B cell (primary cell): ENCODE results near the gene LRRC7. TPM values are rescaled to one million over a fixed set of nuclear protein-coding genes. Genes with fewer than 3 reads are reported as not detected.

Source experiments
- ATAC-seq: fragments of 200-7000 bp; cut with Tn5 transposase; one replicate; pipeline ENCODE4 v1.10.0; 2021; ENCODE audit warnings: low read depth, mild to moderate bottlenecking, moderate number of reproducible peaks, moderate library complexity
- CTCF ChIA-PET: fragments of 350-600 bp; sonication (Branson Sonifier 250); formaldehyde crosslinking; loops from one replicate; lab custom pipeline; 2021; ENCODE audit warnings: antibody characterized with exemption, inconsistent platforms; lab: Charles Lee
- POLR2A ChIA-PET: fragments of 350-600 bp; sonication (Branson Sonifier 250); formaldehyde crosslinking; loops from one replicate; lab custom pipeline; 2021; ENCODE audit warnings: antibody characterized with exemption; lab: Charles Lee
- DNase-seq: peaks from one replicate; pipeline ENCODE4 v3.0.0; 2013
- H2AFZ ChIP-seq: 2 replicates; pipeline ENCODE4 v1.6.1; 2012; ENCODE audit warnings: mild to moderate bottlenecking, low read depth, low read length; ENCODE audit not compliant: insufficient read depth, poor library complexity, severe bottlenecking
- H3K27ac ChIP-seq, 2 donors: 1 replicate in 1 of 2; 2 replicates in 1 of 2; pipeline ENCODE4 v1.5.1; 2012 to 2013; ENCODE audit warnings: low read length in 2 of 2, mild to moderate bottlenecking in 2 of 2, moderate library complexity in 1 of 2
- H3K27me3 ChIP-seq, 4 experiments: fragments of 200-600 bp in 1 of 4; sonication (generic) in 1 of 4; replicated peaks in 1 of 4; 1 replicate in 2 of 4; 2 replicates in 2 of 4; pipeline versions ENCODE4 v1.6.1 to v1.7.0; 2013 to 2016; ENCODE audit warnings: low read length in 3 of 4, mild to moderate bottlenecking in 2 of 4, mixed read lengths in 1 of 4, moderate library complexity in 1 of 4; ENCODE audit not compliant: insufficient read depth in 4 of 4, control insufficient read depth in 3 of 4; ENCODE audit errors: control extremely low read depth in 1 of 4
- H3K36me3 ChIP-seq, 2 experiments: replicated peaks in 1 of 2; 1 replicate in 1 of 2; 2 replicates in 1 of 2; pipeline versions ENCODE4 v1.6.1 to v1.7.1; 2013; ENCODE audit warnings: low read length in 1 of 2; ENCODE audit not compliant: insufficient read depth in 2 of 2, control insufficient read depth in 1 of 2; ENCODE audit errors: control extremely low read depth in 1 of 2, extremely low read depth in 1 of 2
- H3K4me1 ChIP-seq, 2 donors: fragments of 200-600 bp in 1 of 2; sonication (generic) in 1 of 2; 1 replicate in 1 of 2; 2 replicates in 1 of 2; pipeline versions ENCODE4 v1.5.1 to v1.6.1; 2013 to 2017; ENCODE audit warnings: low read length in 2 of 2; ENCODE audit not compliant: control insufficient read depth in 2 of 2, insufficient read depth in 2 of 2
- H3K4me2 ChIP-seq: replicated peaks from 2 replicates; pipeline ENCODE3; 2012; ENCODE audit warnings: mild to moderate bottlenecking, low read depth, low read length; ENCODE audit not compliant: poor library complexity, severe bottlenecking
- H3K4me3 ChIP-seq, 5 experiments: fragments of 200-600 bp in 1 of 5; sonication (generic) in 1 of 5; 1 replicate in 3 of 5; 2 replicates in 2 of 5; pipeline versions ENCODE4 v1.5.1 to v1.7.0; 2011 to 2016; ENCODE audit warnings: low read length in 4 of 5, mild to moderate bottlenecking in 4 of 5, low read depth in 2 of 5, control low read depth in 1 of 5, moderate library complexity in 1 of 5; ENCODE audit not compliant: insufficient read depth in 1 of 5; ENCODE audit errors: control extremely low read depth in 1 of 5, extremely low read depth in 1 of 5
- H3K79me2 ChIP-seq: fragments of 200-600 bp; sonication (generic); one replicate; pipeline ENCODE4 v1.6.0; 2016; ENCODE audit warnings: low read length; ENCODE audit not compliant: control insufficient read depth, insufficient read depth
- H3K9ac ChIP-seq: fragments of 200-600 bp; sonication (generic); 2 replicates; pipeline ENCODE4 v1.6.1; 2017; ENCODE audit warnings: mild to moderate bottlenecking, low read length, moderate library complexity
- H3K9me3 ChIP-seq, 3 donors: one replicate each; pipeline versions ENCODE4 v1.6.1 to v1.7.1; 2013; ENCODE audit warnings: low read length in 2 of 3; ENCODE audit not compliant: control insufficient read depth in 2 of 3, insufficient read depth in 1 of 3; ENCODE audit errors: control extremely low read depth in 1 of 3
- H4K20me1 ChIP-seq: 2 replicates; pipeline ENCODE4 v1.6.0; 2012; ENCODE audit warnings: mild to moderate bottlenecking, low read length; ENCODE audit not compliant: insufficient read depth, control insufficient read depth, poor library complexity, severe bottlenecking
- H3K27ac Mint-ChIP-seq: one replicate; pipeline ENCODE4 v1.8.0; 2021; ENCODE audit warnings: mixed read lengths
- H3K27me3 Mint-ChIP-seq: one replicate; pipeline ENCODE4 v1.8.0; 2021; ENCODE audit warnings: mixed read lengths
- H3K4me1 Mint-ChIP-seq: one replicate; pipeline ENCODE4 v1.8.0; 2021; ENCODE audit warnings: mixed read lengths
- H3K4me3 Mint-ChIP-seq: one replicate; pipeline ENCODE4 v1.8.0; 2021; ENCODE audit warnings: mixed read lengths
- H3K9me3 Mint-ChIP-seq: one replicate; pipeline ENCODE4 v1.8.0; 2022; ENCODE audit warnings: mixed read lengths; ENCODE audit not compliant: insufficient read depth
- EZH2 ChIP-seq: IDR thresholded peaks from 2 replicates; pipeline ENCODE4 v1.6.1; 2012; ENCODE audit warnings: borderline replicate concordance, low read depth, mild to moderate bottlenecking, moderate library complexity, low read length; ENCODE audit not compliant: insufficient read depth, poor library complexity, severe bottlenecking
- WGBS: methylation state at CpG from one replicate; pipeline ENCODE4 v1.1.5; 2013; ENCODE audit warnings: missing lambda C conversion rate; ENCODE audit not compliant: insufficient coverage; 5-methylcytosine and 5-hydroxymethylcytosine counted together
- intact Hi-C: fragments of 100-400 bp; cut with micrococcal nuclease; formaldehyde crosslinking; loops from one replicate; pipeline ENCODE4 v1.10.0; 2022
- polyA plus RNA-seq: library from polyadenylated mRNA; depleted of rRNA; stranded (reverse); fragments of >200 nt; gene quantifications from 2 replicates; pipeline ENCODE4 v1.2.3, GENCODE V29; 2012
- total RNA-seq, 2 donors: library from RNA; stranded (reverse); fragments of 120-200 nt in 1 of 2; gene quantifications; 1 replicate in 1 of 2; 2 replicates in 1 of 2; pipeline versions ENCODE4 v1.2.3 to v1.2.4, GENCODE V29; 2013 to 2022
- TF ChIP-seq, protein P1 (sequence below): fragments of 200-600 bp; IDR thresholded peaks from one replicate; pipeline ENCODE4 v1.8.0; 2022; ENCODE audit warnings: antibody characterized with exemption, mild to moderate bottlenecking

LRRC7 gene
- total and polyA plus RNA-seq, 2 donors (not counting 1 experiment from before 2014, with no cell fraction given): not detected

DNA sequence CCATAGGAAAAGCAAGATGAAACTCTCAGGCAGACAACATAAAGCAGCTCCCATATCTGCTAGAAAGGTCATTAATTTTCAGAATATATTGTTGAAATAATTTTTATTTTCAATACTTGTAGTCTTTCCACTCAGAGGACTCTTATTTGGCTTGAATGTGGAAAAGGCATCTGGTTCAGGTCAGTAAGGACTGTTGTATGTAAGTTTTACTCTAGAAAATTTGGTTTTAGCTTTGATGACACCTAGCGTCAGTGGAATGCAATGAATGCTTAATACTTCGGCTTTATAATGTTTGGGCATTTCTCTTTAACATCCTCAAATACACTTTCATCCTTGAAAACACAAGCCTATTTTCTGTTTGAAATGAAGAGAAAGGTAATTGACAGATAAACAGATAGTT is 574.4 kb downstream of the LRRC7 start:
- H3K36me3 ChIP-seq: peaks cover 3 to 6% of the 10 kb centered on the region in 2 experiments
- ATAC-seq (no peak), DNase-seq (no peak)
- H3K27me3 Mint-ChIP-seq: no peaks in the 10 kb centered on the region
- no peaks in the 10 kb centered on the region for H3K79me2 ChIP-seq
- H3K27ac Mint-ChIP-seq: no peak overlapping the region
- ChIA-PET POLR2A (no interaction called here), CTCF (interaction anchor here (2.9 kb wide), 1 partner anchor 8 kb away, joined by 14 read pairs; no protein-coding TSS in a partner anchor)
- no peak overlapping the region for H3K4me2 ChIP-seq
- no peaks in the 10 kb centered on the region for H3K27me3 ChIP-seq
- no peak overlapping the region for H3K27ac ChIP-seq
- no peaks in the 10 kb centered on the region for H3K9me3 Mint-ChIP-seq
- no peak overlapping the region for H2AFZ ChIP-seq
- H3K4me3 Mint-ChIP-seq: no peak overlapping the region
- TF ChIP-seq EZH2: no peak
- TF ChIP-seq, protein P1, sequence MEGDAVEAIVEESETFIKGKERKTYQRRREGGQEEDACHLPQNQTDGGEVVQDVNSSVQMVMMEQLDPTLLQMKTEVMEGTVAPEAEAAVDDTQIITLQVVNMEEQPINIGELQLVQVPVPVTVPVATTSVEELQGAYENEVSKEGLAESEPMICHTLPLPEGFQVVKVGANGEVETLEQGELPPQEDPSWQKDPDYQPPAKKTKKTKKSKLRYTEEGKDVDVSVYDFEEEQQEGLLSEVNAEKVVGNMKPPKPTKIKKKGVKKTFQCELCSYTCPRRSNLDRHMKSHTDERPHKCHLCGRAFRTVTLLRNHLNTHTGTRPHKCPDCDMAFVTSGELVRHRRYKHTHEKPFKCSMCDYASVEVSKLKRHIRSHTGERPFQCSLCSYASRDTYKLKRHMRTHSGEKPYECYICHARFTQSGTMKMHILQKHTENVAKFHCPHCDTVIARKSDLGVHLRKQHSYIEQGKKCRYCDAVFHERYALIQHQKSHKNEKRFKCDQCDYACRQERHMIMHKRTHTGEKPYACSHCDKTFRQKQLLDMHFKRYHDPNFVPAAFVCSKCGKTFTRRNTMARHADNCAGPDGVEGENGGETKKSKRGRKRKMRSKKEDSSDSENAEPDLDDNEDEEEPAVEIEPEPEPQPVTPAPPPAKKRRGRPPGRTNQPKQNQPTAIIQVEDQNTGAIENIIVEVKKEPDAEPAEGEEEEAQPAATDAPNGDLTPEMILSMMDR: no peak
- H3K4me1 ChIP-seq: no peaks in the 10 kb centered on the region
- no peak overlapping the region for H3K9ac ChIP-seq
- H3K4me1 Mint-ChIP-seq: no peaks in the 10 kb centered on the region
- H3K4me3 ChIP-seq: no peak overlapping the region
- WGBS: no CpG with 5 or more reads among the region's 2 CpGs
- H3K9me3 ChIP-seq: no peaks in the 10 kb centered on the region
- intact Hi-C loops: no loop called here
- H4K20me1 ChIP-seq: no peaks in the 10 kb centered on the region

DNA sequence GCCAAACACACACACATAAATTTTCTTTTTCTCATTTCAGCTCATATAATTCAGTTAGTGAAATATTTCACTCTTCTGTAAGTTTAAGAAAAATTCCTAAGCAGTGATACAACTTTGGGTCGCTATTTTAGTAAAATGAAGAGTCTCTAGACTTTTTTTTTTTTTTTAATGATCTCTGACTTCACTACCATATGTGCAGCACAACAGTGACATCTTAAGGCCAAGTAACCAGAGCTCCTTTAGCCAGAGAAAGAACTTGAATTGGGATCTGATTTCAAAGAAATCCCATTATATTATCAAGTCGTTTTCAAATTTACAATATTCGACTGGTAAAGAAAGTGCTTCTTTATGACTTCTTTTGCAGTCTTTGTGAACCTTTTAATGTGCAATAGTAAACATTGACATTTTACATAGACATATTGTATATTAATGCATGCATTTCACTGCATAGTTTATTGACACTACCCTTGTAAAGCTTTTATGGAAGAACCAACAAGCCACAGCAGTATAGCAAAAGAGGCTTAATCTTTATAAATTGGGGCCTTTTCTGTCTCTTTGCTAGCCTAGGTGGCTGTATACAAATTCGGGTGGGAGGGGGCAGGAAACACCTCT is 575.4 kb downstream of the LRRC7 start:
- H3K27me3 Mint-ChIP-seq: no peaks in the 10 kb centered on the region
- ChIA-PET POLR2A (no interaction called here), CTCF (interaction anchor here (0.6 to 2.9 kb wide), 3 partner anchors 9 to 363 kb away, joined by 3 to 14 read pairs (median 7); no protein-coding TSS in a partner anchor)
- H3K27me3 ChIP-seq: no peaks in the 10 kb centered on the region
- intact Hi-C loops: no loop called here
- no peaks in the 10 kb centered on the region for H3K9me3 ChIP-seq
- H3K4me1 ChIP-seq: no peaks in the 10 kb centered on the region
- no peaks in the 10 kb centered on the region for H4K20me1 ChIP-seq
- ATAC-seq (no peak), DNase-seq (no peak)
- no CpG with 5 or more reads among the region's 4 CpGs for WGBS
- H3K79me2 ChIP-seq: no peaks in the 10 kb centered on the region
- no peak overlapping the region for H3K4me2 ChIP-seq
- no peak overlapping the region for H3K4me3 ChIP-seq
- no peaks in the 10 kb centered on the region for H3K4me1 Mint-ChIP-seq
- peaks cover 7 to 9% of the 10 kb centered on the region in 2 experiments for H3K36me3 ChIP-seq
- H3K9ac ChIP-seq: no peak overlapping the region
- no peak overlapping the region for H3K27ac ChIP-seq
- no peaks in the 10 kb centered on the region for H3K9me3 Mint-ChIP-seq
- TF ChIP-seq EZH2: no peak
- TF ChIP-seq, protein P1: no peak
- no peak overlapping the region for H2AFZ ChIP-seq
- no peak overlapping the region for H3K27ac Mint-ChIP-seq
- no peak overlapping the region for H3K4me3 Mint-ChIP-seq
